Hematopoietic multipotent progenitor cell (in vitro differentiated cells): ENCODE data around the gene WDR90. TPM values are rescaled to one million over a fixed set of nuclear protein-coding genes. Genes with fewer than 3 reads are reported as not detected.

Source experiments
- DNase-seq, 3 donors: peaks; one replicate each; pipeline ENCODE4 v3.0.0-alpha.2; 2011 to 2015; ENCODE audit warnings: low read depth in 2 of 3, low spot score in 2 of 3
- total RNA-seq: library from RNA; depleted of rRNA; stranded (reverse); fragments of >200 nt; gene quantifications from one replicate; pipeline ENCODE4 v1.2.3, GENCODE V29; 2012

WDR90 gene
- total RNA-seq, 1 donor: 25.9 TPM

GRCh38 chr16:704047-704446, 54.9 kb downstream of the WDR90 start:
- DNase-seq: no peak

GRCh38 chr16:704552-705380, 55.6 kb downstream of the WDR90 start:
- no peak for DNase-seq

GRCh38 chr16:705431-706188, 56.4 kb downstream of the WDR90 start, which contains the start of gene FBXL16:
FBXL16 (minus strand) TSS chr16:705801; CDS start chr16:697405, 8,396 bp downstream.
- DNase-seq: no peak

- DNase-seq: no peak
Measured at GRCh38 chr16:706189-707061, 57.3 kb downstream of the WDR90 start.

- no peak for DNase-seq
Measured at GRCh38 chr16:707062-707538, 57.9 kb downstream of the WDR90 start.

GRCh38 chr16:708019-708418, 58.9 kb downstream of the WDR90 start:
- no peak for DNase-seq

- no peak for DNase-seq
Measured at GRCh38 chr16:708959-709358, 59.8 kb downstream of the WDR90 start.

- DNase-seq: no peak
Measured at GRCh38 chr16:709566-710499, 60.7 kb downstream of the WDR90 start.

GRCh38 chr16:710500-711075, 61.4 kb downstream of the WDR90 start:
- DNase-seq: no peak

GRCh38 chr16:711084-711483, 61.9 kb downstream of the WDR90 start:
- no peak for DNase-seq

- peak; percentile 67 to 70 (median 68) for DNase-seq
Measured at GRCh38 chr16:711548-712320, 62.6 kb downstream of the WDR90 start.

GRCh38 chr16:712740-713250, 63.6 kb downstream of the WDR90 start:
- peak in 1 of 3 donors; percentile 54 for DNase-seq

- no peak for DNase-seq
Measured at GRCh38 chr16:714079-714478, 64.9 kb downstream of the WDR90 start.

GRCh38 chr16:714558-715476, 65.7 kb downstream of the WDR90 start, which contains the start of gene METRN:
METRN (plus strand) TSS chr16:715118; CDS start chr16:715290, 172 bp downstream.
- peak; percentile 70 to 83 (median 81) for DNase-seq

GRCh38 chr16:715477-716199, 66.5 kb downstream of the WDR90 start:
- no peak for DNase-seq

GRCh38 chr16:716200-716568, 67.0 kb downstream of the WDR90 start:
- DNase-seq: no peak
